HS-27A (cell line): Measurements from ENCODE around the gene KRT71.

ENCODE experiments used
- DNase-seq: peaks from one replicate; pipeline ENCODE4 v3.0.0-alpha.2; 2012; ENCODE audit warnings: low read depth, missing footprints

Gene KRT71

DNA sequence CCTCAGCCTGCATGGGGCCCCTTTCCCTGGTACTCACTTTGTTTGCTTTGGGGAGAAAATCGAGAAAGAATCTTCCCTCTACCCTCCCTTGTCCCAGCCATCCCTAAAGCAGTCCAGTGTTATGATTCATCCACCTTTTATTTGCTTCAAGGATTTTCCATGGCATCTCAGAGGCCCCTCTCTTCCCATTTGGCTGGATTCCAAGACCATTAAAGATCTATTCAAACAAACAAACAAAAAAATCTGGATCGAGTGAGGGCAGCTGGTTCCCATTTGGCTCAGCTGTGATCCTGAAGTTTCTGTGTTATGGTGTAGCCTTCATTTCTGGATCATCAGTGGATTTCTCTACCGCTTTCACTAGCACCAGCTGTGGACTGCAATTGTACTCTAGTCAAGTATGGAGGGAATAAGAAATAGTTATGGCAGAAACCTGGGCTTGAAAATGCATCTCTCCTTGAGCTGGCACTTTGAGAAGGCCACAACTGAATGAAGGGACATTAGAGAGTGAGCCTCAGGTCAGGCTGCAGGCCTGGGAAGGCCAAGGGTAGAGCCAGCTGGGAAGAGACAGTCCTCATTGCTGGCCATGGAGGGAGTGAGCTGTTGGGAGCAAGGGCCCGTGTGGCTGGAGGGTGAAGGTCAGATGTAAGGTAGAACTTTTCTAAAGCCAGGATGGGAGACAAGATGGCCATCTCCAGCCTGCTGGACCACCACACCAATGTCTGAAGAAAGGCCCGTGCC lies 13.7 kb downstream of the KRT71 start:
- DNase-seq, result peak; percentile 22

DNA sequence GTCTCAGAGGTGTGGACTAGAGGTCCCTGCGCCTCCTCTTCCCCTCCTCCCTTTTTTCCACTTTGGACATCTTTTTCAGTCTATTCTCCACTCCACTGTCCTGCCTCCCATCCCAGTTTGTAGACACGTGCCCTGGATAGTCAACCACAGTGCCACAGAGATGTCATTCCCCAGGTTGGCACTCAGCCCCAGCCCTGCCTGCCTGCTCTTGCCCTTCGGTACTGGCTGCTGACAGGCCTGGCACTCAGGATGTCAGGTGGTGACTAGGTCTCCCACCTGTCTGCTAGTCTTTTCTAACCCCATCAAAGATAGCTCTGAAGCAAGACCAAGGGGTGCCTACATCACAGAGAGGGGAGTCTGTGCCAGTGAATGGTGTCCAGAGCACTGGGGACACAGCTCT lies 15.8 kb downstream of the KRT71 start:
- DNase-seq, result no peak

DNA sequence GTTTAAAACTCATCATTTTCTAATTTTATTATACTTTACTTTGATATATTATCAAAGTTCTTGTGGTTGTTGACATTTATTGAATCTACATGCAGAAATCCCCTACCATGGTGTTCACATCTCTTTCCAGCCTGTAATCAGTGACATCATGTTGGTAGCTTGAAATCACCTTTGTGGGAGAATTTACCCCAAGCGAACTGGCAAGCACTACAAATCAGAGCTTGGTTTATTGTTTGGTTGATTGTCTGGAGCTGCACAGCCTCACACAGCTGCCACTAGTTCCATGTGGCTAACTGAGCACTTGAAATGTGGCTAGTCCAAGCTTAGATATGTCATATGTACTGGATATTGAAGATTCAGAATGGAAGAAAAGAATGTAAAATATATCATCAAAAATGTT lies 17.4 kb downstream of the KRT71 start:
- no peak for DNase-seq

DNA sequence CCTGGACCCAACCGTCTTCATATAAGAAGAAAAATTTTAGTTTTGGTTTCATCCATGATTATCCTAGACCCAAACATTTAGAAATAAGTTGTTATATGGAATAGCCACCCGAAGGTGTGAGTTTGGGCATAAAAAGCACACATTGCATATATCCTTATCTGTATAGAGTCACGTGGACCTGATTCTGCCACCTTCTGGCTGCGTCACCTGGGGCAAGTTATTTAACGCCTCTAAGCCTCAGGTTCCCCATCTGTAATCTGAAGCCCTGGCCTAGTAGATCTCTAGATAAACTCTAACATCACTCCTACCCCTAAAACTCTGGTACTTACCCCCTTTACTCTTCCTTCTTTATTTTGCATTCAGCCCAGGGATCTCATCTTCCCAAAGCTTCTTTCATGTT lies 18.5 kb downstream of the KRT71 start:
- no peak for DNase-seq

DNA sequence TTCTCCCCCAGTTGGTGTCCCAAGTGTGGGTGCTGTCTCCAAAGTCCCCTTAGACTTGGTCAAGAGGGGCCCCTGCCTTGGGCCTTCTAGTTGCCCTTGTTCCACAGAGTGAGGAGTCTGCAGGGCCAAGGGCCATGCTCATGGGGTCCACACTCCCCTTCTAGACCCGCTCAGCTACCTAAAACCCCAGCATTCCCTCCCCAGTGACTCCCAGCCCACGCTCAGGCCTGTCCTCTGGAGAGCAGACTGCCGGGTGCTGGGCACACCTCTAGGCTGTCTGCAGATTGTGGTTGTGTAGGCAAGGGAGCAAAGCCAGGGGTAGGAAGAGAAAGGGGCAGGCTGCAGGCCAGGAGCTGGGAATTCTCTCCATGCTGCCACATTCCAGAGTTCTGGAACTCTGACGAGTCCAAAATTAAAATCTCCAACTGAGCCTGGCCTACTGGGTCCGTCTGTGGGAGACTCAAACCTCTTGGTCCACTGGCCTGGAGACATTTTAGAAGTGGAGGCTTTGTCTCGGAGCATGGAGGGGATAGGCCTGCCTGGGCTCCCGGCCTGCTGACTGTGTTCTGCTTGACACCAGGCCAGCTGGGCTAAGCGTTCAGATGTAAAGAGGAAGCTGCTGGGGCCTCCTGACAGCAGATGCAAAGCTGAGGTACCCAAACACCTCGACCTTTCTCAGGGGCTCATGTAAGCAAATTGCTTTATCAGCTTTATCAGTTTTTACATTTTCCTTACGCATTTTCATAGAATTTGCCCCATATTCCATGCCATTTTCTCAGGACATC lies 19.1 kb downstream of the KRT71 start:
- no peak for DNase-seq

DNA sequence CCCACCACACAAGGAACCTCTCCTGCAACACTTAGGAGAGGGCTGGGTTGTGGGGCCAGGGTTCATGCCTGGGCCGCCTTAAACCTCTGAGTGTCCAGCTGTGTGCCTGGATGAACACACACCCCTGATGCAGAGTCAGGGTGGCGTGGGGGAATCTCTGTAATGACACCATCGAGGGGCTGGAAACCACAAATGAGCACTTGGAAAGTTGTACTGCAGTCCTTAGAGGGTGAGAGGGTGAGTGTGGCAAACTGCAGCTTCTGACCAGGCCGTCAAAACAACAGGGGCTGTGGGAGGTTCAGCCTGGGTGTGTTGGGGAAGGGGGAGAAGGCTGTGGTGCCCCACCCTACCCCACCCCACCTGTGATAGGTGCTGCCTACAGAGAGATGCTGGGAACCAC lies 20.3 kb downstream of the KRT71 start:
- no peak for DNase-seq

DNA sequence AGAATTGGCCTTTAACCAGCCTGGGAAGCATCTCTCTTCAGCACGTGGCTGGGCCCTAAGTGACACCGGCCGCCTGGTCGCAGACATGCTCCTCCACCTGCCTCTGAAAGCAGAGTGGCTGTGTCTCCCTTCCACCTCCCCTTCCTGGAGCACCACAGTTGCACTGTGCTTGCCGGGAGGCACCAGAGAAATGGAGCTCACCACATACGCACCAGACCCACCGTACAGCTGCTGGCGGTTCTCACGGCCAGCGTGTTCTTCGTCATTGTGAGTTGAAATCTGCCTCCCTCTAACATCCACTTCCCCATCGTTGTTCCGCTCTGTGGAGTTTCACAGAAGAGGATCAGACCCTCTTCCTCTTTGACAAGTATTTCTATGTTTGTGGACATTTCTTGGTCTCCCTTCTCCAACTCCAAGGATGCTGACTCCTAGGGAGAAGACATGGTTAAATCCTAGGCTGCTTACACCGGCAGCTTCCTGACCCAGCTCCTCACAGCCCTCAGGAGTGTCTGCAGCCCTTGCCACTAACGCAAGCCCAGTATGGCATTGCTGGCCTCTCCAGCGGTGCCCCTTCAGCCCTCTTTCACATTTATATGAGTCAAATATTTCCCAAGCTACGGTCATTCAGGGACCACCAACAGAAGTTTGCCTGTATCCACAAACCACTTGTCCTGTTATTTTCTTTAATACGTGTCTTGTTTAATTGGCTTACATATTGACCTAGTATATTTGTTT lies 21.2 kb downstream of the KRT71 start:
- DNase-seq, result no peak

DNA sequence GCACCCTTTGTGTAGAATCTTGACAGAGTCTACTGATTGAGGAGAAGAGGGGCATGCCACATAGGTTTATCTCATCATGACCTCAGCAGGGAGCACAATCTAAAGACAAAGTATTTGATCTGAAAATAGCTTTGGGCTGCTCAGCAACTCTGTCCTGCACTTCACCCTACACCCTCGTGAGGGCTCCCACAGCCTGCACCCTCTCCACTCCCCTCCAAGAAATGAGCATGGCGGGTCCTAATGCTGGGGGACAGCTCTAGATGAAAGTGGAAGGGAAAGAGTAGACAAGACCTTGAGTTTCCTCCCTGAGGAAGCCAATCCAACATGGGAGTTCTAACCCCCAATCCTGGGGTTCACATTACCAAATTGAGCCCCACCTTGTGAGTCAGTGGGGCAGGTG lies 22.0 kb downstream of the KRT71 start:
- DNase-seq, result no peak

DNA sequence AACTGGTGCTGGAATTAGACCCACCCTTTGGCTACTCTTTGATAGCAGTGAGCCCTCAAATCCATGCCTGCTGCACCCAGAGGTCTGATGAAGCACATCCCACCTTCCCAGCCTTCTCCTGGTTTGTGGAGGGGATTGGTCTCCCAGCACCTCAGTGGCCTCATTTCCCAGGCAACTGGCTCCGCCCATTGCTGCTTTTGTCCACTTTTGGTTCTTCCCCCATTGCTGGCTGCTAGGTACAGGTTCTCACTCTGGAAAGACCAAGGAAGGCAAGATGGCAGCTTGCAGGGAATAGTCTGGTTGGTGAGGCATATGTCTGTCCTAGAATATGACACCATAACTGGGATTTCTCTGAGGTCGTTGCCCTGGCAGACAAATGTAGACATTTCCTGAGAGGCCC lies 22.6 kb downstream of the KRT71 start:
- DNase-seq, result no peak

DNA sequence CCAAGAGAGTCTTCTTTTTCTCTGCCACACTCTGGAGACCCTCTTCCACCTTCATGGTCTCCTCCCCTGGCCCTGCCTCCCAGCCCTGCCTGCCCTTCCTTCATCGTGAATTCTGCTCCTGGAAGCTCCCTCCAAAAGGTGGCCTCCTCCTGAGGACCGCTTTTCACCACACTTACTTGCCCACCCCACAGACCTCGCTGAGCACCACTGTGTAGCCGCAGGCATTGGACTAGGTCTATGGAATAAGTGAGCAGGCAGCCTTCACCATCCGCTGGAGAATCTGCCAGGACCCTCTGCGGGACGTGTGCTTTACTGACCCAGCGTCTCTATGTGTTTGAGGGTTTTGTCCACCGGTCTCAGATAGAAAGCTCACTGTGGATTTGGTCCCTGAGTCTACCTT lies 23.1 kb downstream of the KRT71 start:
- DNase-seq, result no peak

DNA sequence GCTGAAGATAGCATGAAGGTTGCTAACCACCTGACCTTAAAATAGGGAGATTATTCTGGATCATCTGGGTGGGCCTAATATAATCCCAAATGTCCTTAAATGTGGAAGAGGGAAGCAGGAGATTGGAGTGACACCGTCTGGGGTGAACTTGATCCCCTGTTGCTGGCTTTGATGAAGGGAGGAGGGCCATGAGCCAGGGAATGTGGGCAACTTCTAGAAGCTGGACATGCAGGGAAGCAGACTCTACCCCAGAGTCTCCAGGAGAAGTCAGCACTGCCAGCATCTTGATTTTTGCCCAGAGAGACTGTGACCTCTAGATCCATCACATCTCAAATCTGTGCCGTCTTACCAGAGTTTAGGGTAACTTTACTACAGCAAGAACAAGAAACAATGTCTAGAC lies 23.5 kb downstream of the KRT71 start:
- DNase-seq, result no peak

DNA sequence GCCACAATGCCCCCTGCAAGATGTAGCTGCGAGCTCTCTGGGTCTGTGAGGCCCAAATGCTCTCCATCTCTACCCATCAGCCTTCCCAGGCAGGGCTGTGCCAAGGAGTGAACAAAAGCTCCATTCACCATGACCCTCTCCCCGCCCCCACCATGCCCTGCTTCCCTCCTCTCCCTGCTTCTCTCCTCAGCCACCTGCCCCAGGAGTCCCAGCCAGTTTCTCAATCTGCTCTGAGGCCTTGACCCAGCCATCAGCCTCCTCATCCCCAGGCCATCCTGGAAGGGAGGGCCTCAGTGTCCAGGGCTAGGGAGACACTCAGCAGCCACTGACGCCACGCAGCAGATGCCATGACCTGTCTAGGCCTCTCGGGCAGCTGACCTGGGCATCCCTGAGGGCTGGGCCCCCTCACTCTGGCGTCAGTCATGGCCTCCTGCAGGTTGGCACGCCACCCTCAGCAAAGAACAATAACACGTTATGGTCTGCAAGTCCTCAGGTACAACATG lies 24.3 kb downstream of the KRT71 start:
- no peak for DNase-seq

DNA sequence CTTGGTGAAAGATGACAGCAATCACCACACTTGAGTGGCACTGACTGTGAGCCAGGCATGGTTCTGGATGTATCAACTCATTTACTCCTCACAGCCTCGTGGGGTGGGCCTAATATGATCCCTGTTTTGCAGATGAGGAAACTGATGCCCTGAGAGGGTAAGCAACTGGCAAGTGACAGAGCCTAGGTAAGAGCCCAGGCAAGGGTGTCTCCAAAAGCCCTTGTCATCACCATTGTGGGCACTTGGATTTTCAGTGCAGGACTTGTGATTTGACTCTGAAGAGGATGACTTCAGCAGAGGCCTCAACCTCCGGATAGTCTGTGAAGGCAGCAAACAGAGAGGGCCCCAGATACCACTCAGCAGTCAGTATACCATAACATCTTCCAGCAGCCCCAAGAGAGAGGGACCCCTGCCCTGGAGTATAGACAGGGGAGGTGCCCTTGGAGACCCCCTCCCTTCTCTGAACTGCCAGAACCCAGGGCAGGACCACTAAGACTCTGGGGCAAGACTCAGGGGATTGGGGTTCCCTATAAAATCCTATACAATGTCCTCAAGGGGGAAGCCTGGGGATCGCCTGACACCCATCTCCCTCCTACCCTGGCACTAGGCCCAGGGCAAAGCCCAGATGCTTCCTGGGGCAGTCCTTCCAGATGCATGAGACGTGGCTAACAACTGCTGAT lies 25.7 kb downstream of the KRT71 start:
- DNase-seq, result no peak

DNA sequence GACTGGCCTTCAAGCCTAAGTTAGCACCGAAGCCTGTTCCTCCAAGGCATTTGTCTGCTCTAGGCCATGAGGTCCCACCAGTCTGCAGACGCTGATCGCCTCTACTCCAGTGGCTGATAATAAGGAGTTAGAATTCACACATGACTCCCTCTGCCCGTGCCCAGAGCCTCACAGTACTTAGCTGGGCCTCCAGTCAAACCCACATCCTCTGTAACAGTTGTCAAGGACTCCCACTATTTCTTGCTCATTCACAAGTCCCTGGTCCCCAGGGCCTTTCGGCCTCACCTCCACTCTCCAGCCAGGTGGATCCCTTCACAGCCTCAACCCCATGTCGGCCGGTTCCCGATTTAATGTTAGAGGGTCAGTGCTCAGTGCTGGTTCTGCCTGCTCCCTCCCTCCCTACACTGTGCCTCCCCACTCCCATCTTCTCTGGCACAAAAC lies 26.4 kb downstream of the KRT71 start:
- no peak for DNase-seq

DNA sequence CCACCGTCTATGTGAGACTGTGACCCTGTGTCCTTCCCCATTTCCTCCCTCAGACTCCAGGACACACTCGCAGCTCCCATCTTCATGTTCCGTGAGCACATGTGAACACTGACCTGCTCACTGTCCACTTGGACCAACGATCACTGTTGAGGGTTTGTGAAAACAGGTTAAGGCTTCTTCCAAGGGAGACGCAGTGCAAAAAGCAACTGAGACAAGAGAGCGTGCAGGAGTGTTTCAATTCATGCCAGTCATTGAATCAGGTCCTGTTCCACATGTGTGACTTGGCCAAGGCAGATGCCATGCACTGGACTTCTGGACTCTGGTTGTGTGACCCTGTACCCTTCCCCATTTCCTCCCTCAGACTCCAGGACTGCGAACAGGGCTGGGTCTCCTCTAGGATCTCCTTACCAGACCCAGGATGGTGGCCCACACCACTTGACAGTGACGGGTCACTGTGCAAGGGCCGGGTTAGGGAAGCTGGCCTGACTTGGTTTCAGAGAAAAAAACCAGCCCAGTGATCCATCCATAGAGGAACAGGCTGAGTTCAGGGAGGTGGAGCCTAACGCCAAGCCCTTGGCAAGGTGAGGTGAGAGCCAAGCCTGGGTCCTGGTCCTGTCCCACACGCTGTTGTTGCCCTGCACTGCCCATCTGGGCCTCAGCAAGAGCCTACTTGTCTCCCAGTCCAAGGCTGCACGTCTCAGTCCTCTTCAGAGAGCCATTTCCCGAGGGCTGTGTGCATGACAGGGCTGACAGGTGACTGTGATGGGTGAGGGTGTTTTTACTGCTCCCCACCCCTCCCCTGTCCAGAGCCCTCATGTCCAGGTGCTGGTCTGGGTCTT lies 27.1 kb downstream of the KRT71 start:
- no peak for DNase-seq

DNA sequence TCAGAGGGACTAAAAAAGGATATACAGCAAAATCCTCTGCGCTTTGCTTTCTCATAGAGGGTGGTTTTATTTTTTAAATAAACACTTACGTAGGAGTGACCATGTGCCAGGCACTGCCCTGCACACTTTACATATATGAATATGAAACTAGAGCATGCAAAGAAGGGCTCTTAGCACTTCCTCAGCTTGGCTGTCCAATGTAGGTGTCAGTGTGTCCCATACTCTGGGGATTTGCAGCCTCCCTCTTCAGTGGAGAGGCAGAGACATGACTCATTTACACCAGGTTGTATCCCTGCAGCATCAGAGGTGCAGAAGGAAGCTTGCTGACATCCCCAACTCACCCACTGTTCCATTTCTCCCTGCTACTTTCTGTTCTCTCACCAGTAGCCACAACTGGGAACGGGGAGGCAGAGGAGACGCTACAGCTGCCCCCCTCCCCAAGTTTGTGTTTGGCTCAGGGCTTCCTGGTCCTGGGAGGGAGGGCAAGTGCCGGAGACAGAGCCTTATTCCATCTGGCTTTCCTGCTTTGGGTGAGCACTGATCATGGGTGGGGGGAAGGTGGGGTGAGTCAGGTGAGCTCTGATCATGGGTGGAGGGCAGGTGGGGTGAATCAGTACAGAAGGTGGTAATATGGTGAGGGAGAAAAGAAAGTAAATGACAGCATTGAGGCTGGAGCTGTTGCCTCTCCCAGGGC lies 27.9 kb downstream of the KRT71 start:
- DNase-seq, result no peak

DNA sequence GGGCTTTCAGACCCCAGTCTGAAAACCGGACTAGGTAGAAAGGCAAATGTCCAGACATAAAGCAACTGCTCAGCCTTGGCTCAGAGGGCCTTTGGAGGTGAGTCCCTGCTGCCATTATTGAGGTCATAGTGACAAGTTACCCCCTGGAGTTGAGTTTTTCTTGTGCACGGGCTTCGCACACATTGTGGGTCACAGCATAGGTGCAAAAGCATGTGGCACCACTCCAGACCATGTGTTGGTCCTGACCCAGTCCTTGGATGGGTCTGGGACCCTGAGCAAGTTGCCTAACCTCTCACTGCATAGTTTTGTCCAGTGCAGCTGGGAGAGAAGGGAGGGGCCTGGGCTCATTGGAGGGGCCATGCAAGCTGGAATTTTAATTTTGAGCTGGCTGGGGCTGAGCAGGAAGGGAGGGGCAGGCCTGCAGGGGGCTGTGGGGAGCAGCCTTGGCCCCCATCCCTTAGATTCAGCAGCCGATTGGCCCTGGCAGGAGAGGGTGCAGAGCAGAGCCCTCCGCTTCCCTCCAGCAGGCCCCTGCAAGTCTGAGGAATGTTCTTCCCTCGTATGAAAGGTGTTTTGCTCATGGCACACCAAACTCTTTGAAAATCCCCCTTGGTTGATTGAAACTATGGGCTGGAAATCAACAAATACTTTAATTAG lies 28.6 kb downstream of the KRT71 start:
- DNase-seq, result no peak

DNA sequence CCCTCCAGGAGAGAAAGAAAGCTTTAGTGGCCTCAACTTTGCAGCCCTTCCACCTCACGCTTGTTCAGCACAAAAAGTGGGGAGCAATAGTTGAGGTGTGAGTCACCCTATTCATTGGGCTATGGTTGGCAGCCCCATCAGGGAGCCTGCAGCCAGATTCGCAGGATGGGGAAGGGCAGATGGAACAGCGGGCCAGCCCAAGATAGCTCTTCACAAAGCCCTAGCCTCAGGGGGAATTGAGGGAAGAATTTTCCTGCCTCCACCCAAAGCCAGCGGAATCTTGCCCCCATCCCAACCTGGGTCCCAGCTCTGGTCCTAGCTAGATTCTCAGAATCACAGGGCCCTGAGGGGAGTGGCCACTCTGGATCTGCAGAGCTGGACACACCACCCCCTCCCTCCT lies 29.1 kb downstream of the KRT71 start:
- no peak for DNase-seq

DNA sequence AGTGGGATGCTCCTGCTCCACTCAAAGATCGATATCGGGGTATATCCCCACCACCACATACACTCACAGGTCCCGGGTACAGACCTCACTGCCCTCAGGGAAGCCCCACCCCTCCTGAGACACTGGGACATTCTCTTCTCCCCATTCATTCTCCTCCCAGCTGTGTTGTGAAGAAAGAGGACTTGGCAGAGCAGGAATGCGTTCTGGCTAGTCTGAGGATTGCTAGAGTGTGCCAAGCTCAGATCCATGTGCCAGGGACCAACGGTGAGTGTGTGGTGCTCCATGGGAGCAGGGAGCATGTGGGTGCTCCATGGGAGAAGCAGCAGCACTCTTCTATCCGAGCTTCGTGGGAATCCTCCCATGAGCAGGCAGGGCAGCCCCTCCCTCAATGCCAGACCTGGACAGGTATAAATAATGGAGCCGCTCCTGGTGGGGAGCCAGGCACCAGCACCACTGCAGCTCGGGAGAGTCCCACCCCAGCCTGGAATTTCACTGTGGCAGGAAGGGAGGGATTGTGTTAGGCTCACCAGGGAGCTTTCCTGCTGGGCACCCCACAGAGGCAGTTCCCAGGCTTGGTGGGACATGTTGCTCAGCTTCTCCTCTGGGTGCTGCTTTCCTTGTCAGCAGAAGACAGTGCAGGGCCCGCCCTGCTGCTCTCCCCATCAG lies 30.5 kb downstream of the KRT71 start:
- DNase-seq, result no peak
